ENCODE measurements around the gene PP2D1. TPM values are rescaled to one million over a fixed set of nuclear protein-coding genes. Genes with fewer than 3 reads are reported as not detected.

PP2D1 gene
- total and polyA plus RNA-seq, 9 of the 15 experiments (the other 6 are each of a cell fraction or from before 2014, with no cell fraction given): 0.07 to 0.10 TPM; not detected in 7

DNA sequence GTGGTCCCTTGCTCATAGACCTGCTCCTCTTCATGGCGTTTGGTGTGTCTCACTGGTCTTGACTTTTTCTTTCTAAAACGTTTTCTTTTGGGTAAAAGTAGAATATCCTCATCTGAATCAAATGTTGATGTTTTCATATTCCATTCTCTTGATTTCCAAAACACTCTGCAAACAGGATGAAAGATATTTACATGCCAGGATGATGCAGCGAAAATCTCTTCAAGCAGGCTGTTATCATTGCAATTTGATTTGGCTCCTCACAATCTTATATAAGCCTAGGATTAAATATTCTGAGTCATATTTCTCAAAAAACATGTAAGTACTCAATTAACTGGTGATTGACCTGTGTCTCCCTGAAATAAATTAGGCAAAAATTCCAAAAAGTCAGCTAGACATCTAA is 10.1 kb downstream of the PP2D1 start:
- ATAC-seq (no peak; the same call in 2 of the 3 replicates), DNase-seq (ENCODE audit: extremely low read depth in 1 of 4, low spot score in 3 of 4) (no peak), FAIRE-seq (no peak)
- ChIA-PET CTCF (ENCODE audit: low intra/inter-chr PET ratio) (no interaction called here), POLR2A (interaction anchor here (0.7 kb wide), 1 partner anchor 132 kb away, joined by 3 read pairs; no protein-coding TSS in a partner anchor)
- Histone ChIP-seq H3K27ac (ENCODE audit: extremely low read depth, low read depth, low read length) (no peak overlapping the region), H3K9ac (ENCODE audit: insufficient read depth in 1 of 2, low read depth in 2 of 2, low read length in 2 of 2) (no peak overlapping the region), H3K27me3 (ENCODE audit: control insufficient read depth in 2 of 2, insufficient read depth in 2 of 2, low read length in 2 of 2) (no peaks in the 10 kb centered on the region), H3K4me2 (ENCODE audit: insufficient read depth, low read length) (no peak overlapping the region), H3K9me3 (replicated peaks; ENCODE audit: control insufficient read depth, insufficient read depth, low read depth, low read length) (no peaks in the 10 kb centered on the region), H3K4me3 (no peak overlapping the region), H3K9me1 (ENCODE audit: control insufficient read depth, insufficient read depth, low read length) (no peaks in the 10 kb centered on the region), H3K79me2 (ENCODE audit: control insufficient read depth, insufficient read depth, low read length) (no peaks in the 10 kb centered on the region), H4K20me1 (replicated peaks; ENCODE audit: control insufficient read depth, insufficient read depth, low read length) (no peaks in the 10 kb centered on the region), H2AFZ (ENCODE audit: low read depth, low read length) (no peak overlapping the region), H3K4me1 (replicated peaks in 1 of 2; ENCODE audit: control insufficient read depth in 2 of 2, insufficient read depth in 2 of 2, low read length in 2 of 2) (no peaks in the 10 kb centered on the region), H3K36me3 (ENCODE audit: control insufficient read depth, insufficient read depth, low read length) (no peaks in the 10 kb centered on the region)
- intact Hi-C loops (cut with micrococcal nuclease) (no loop called here), in situ Hi-C loops (cut with MboI) (no loop called here)
- no TSS peak for BruUV-seq (replicated peaks)
- 28% methylated on average over 3 of the region's 3 CpGs for WGBS (ENCODE audit: insufficient coverage, low coverage, missing lambda C conversion rate)
- TF ChIP-seq E2F4 (CRISPR knock-in tag; IDR thresholded peaks at IDR 0.05; ENCODE audit: low read depth) (no peak), SMARCC2 (IDR thresholded peaks at IDR 0.05; ENCODE audit: low read depth) (no peak), CBX2 (IDR thresholded peaks at IDR 0.05; ENCODE audit: insufficient read depth, low read length, poor library complexity, severe bottlenecking) (no peak), TSC22D4 (tag; IDR thresholded peaks at IDR 0.05) (no peak), ARID1B (IDR thresholded peaks at IDR 0.05) (no peak), SREBF1 (IDR thresholded peaks at IDR 0.05; ENCODE audit: borderline replicate concordance, low read depth, low read length) (no peak), ZNF408 (CRISPR knock-in tag; IDR thresholded peaks at IDR 0.05; ENCODE audit: low read depth) (no peak)
- TF ChIP-seq, protein P1, sequence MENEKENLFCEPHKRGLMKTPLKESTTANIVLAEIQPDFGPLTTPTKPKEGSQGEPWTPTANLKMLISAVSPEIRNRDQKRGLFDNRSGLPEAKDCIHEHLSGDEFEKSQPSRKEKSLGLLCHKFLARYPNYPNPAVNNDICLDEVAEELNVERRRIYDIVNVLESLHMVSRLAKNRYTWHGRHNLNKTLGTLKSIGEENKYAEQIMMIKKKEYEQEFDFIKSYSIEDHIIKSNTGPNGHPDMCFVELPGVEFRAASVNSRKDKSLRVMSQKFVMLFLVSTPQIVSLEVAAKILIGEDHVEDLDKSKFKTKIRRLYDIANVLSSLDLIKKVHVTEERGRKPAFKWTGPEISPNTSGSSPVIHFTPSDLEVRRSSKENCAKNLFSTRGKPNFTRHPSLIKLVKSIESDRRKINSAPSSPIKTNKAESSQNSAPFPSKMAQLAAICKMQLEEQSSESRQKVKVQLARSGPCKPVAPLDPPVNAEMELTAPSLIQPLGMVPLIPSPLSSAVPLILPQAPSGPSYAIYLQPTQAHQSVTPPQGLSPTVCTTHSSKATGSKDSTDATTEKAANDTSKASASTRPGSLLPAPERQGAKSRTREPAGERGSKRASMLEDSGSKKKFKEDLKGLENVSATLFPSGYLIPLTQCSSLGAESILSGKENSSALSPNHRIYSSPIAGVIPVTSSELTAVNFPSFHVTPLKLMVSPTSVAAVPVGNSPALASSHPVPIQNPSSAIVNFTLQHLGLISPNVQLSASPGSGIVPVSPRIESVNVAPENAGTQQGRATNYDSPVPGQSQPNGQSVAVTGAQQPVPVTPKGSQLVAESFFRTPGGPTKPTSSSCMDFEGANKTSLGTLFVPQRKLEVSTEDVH (IDR thresholded peaks at IDR 0.05; ENCODE audit: low read depth, partially characterized antibody): no peak
- TF ChIP-seq, protein P2, sequence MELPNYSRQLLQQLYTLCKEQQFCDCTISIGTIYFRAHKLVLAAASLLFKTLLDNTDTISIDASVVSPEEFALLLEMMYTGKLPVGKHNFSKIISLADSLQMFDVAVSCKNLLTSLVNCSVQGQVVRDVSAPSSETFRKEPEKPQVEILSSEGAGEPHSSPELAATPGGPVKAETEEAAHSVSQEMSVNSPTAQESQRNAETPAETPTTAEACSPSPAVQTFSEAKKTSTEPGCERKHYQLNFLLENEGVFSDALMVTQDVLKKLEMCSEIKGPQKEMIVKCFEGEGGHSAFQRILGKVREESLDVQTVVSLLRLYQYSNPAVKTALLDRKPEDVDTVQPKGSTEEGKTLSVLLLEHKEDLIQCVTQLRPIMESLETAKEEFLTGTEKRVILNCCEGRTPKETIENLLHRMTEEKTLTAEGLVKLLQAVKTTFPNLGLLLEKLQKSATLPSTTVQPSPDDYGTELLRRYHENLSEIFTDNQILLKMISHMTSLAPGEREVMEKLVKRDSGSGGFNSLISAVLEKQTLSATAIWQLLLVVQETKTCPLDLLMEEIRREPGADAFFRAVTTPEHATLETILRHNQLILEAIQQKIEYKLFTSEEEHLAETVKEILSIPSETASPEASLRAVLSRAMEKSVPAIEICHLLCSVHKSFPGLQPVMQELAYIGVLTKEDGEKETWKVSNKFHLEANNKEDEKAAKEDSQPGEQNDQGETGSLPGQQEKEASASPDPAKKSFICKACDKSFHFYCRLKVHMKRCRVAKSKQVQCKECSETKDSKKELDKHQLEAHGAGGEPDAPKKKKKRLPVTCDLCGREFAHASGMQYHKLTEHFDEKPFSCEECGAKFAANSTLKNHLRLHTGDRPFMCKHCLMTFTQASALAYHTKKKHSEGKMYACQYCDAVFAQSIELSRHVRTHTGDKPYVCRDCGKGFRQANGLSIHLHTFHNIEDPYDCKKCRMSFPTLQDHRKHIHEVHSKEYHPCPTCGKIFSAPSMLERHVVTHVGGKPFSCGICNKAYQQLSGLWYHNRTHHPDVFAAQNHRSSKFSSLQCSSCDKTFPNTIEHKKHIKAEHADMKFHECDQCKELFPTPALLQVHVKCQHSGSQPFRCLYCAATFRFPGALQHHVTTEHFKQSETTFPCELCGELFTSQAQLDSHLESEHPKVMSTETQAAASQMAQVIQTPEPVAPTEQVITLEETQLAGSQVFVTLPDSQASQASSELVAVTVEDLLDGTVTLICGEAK (IDR thresholded peaks at IDR 0.05): no peak
- TF ChIP-seq, protein P2 (CRISPR knock-in tag; IDR thresholded peaks at IDR 0.05): no peak

Data from K562 (cell line).